HG03280 (cell line): Measurements from ENCODE around the gene NXPH1.
A peak's percentile ranks its signal among the peaks of the same experiment; 100 is the strongest.

Experiments used
- ATAC-seq: cut with Tn5 transposase; IDR thresholded peaks from one replicate; pipeline ENCODE4 v1.9.1; 2021; ENCODE audit warnings: mild to moderate bottlenecking, moderate library complexity; ENCODE audit not compliant: unreplicated experiment

NXPH1 gene

GRCh38 chr7:8491544-8492489 lies 58.4 kb downstream of the NXPH1 start:
- no peak for ATAC-seq

GRCh38 chr7:8499128-8499527 lies 65.7 kb downstream of the NXPH1 start:
- no peak for ATAC-seq

GRCh38 chr7:8500286-8500685 lies 66.9 kb downstream of the NXPH1 start:
- no peak for ATAC-seq

- ATAC-seq: no peak
Observed at GRCh38 chr7:8507566-8507965, 74.2 kb downstream of the NXPH1 start.

GRCh38 chr7:8509621-8510020 lies 76.2 kb downstream of the NXPH1 start:
- no peak for ATAC-seq

- no peak for ATAC-seq
Observed at GRCh38 chr7:8511855-8512254, 78.4 kb downstream of the NXPH1 start.

- no peak for ATAC-seq
Observed at GRCh38 chr7:8514781-8515519, 81.5 kb downstream of the NXPH1 start.

- no peak for ATAC-seq
Observed at GRCh38 chr7:8515640-8516185, 82.3 kb downstream of the NXPH1 start.

GRCh38 chr7:8516976-8517375 lies 83.6 kb downstream of the NXPH1 start:
- ATAC-seq: no peak

- ATAC-seq: no peak
Observed at GRCh38 chr7:8528311-8528710, 94.9 kb downstream of the NXPH1 start.

- no peak for ATAC-seq
Observed at GRCh38 chr7:8531991-8532515, 98.6 kb downstream of the NXPH1 start.

- peak; percentile 78 for ATAC-seq
Observed at GRCh38 chr7:8536431-8536830, 103.0 kb downstream of the NXPH1 start.

- no peak for ATAC-seq
Observed at GRCh38 chr7:8549046-8549445, 115.6 kb downstream of the NXPH1 start.

GRCh38 chr7:8560501-8560900 lies 127.1 kb downstream of the NXPH1 start:
- ATAC-seq: no peak

- ATAC-seq: no peak
Observed at GRCh38 chr7:8561449-8561848, 128.0 kb downstream of the NXPH1 start.

- ATAC-seq: no peak
Observed at GRCh38 chr7:8564281-8564680, 130.9 kb downstream of the NXPH1 start.

GRCh38 chr7:8566016-8566415 lies 132.6 kb downstream of the NXPH1 start:
- ATAC-seq: no peak

GRCh38 chr7:8567626-8568025 lies 134.2 kb downstream of the NXPH1 start:
- no peak for ATAC-seq

- no peak for ATAC-seq
Observed at GRCh38 chr7:8579661-8580194, 146.3 kb downstream of the NXPH1 start.

GRCh38 chr7:8581842-8582241 lies 148.4 kb downstream of the NXPH1 start:
- no peak for ATAC-seq

- ATAC-seq: no peak
Observed at GRCh38 chr7:8582728-8583127, 149.3 kb downstream of the NXPH1 start.
